H1 (cell line): ENCODE measurements around the gene ALPL. TPM values are rescaled to one million over a fixed set of nuclear protein-coding genes. Genes with fewer than 3 reads are reported as not detected.

ENCODE experiments used
- CTCF ChIA-PET: fragments of 300-600 bp; sonication (Branson Sonifier 250); formaldehyde crosslinking; loops from one replicate; lab custom pipeline; 2021; ENCODE audit not compliant: partially characterized antibody; lab: Charles Lee
- POLR2A ChIA-PET: fragments of 300-600 bp; sonication (Branson Sonifier 250); formaldehyde crosslinking; loops from one replicate; lab custom pipeline; 2021; ENCODE audit warnings: inconsistent platforms; ENCODE audit not compliant: partially characterized antibody; lab: Charles Lee
- DNase-seq, 2 experiments: peaks; one replicate each; pipeline versions ENCODE4 v3.0.0 to v3.0.0-alpha.2; 2010 to 2022; ENCODE audit warnings: low spot score in 2 of 2, low read depth in 1 of 2, mixed read lengths in 1 of 2
- FAIRE-seq: peaks from 2 replicates; lab custom pipeline; 2011; peaks lifted over from hg19 to GRCh38; lab: Jason Lieb, UNC
- H2AFZ ChIP-seq: 2 replicates; pipeline ENCODE4 v1.8.1; 2012; ENCODE audit warnings: low read length, inconsistent platforms
- H2AK5ac ChIP-seq: 2 replicates; pipeline ENCODE4 v1.6.1; 2013; ENCODE audit warnings: low read depth, low read length
- H2BK120ac ChIP-seq: replicated peaks from 2 replicates; pipeline ENCODE3; 2013; ENCODE audit warnings: low read depth, low read length, inconsistent platforms
- H2BK12ac ChIP-seq: 2 replicates; pipeline ENCODE4 v1.6.1; 2013; ENCODE audit warnings: low read depth, low read length
- H2BK15ac ChIP-seq: 2 replicates; pipeline ENCODE4 v1.6.1; 2013; ENCODE audit warnings: low read length
- H2BK20ac ChIP-seq: 2 replicates; pipeline ENCODE4 v1.6.1; 2013; ENCODE audit warnings: low read length
- H2BK5ac ChIP-seq: 2 replicates; pipeline ENCODE4 v1.6.1; 2013; ENCODE audit warnings: low read depth, low read length
- H3K14ac ChIP-seq: 2 replicates; pipeline ENCODE4 v1.6.1; 2013; ENCODE audit warnings: inconsistent platforms; ENCODE audit not compliant: insufficient read length
- H3K18ac ChIP-seq: 2 replicates; pipeline ENCODE4 v1.6.1; 2013; ENCODE audit warnings: low read length; ENCODE audit errors: extremely low read depth
- H3K23ac ChIP-seq: 2 replicates; pipeline ENCODE4 v1.6.1; 2013; ENCODE audit warnings: inconsistent platforms; ENCODE audit not compliant: insufficient read length
- H3K23me2 ChIP-seq: 2 replicates; pipeline ENCODE4 v1.6.1; 2013; ENCODE audit warnings: low read depth, low read length
- H3K27ac ChIP-seq: 2 replicates; pipeline ENCODE4 v1.6.1; 2011; ENCODE audit warnings: low read depth, low read length, inconsistent platforms
- H3K27me3 ChIP-seq, 4 experiments: replicated peaks in 1 of 4; 1 replicate in 1 of 4; 2 replicates in 3 of 4; pipeline versions ENCODE4 v1.6.1 to v1.8.1; 2011 to 2013; ENCODE audit warnings: low read length in 3 of 4, mild to moderate bottlenecking in 3 of 4, inconsistent platforms in 2 of 4, mixed read lengths in 2 of 4, moderate library complexity in 1 of 4; ENCODE audit not compliant: control insufficient read depth in 3 of 4, insufficient read depth in 3 of 4; ENCODE audit errors: extremely low read depth in 1 of 4
- H3K36me3 ChIP-seq, 4 experiments: 2 replicates each; pipeline versions ENCODE4 v1.6.1 to v1.8.1; 2011 to 2013; ENCODE audit warnings: mild to moderate bottlenecking in 4 of 4, low read length in 3 of 4, moderate library complexity in 2 of 4, control low read depth in 1 of 4, inconsistent platforms in 1 of 4; ENCODE audit not compliant: insufficient read depth in 4 of 4, control insufficient read depth in 2 of 4
- H3K4ac ChIP-seq: replicated peaks from 2 replicates; pipeline ENCODE3; 2013; ENCODE audit warnings: low read length, low read depth, mixed read lengths, inconsistent platforms; ENCODE audit not compliant: insufficient read length
- H3K4me1 ChIP-seq, 4 experiments: replicated peaks in 1 of 4; 1 replicate in 1 of 4; 2 replicates in 3 of 4; pipeline versions ENCODE4 v1.6.1 to v1.8.1; 2011 to 2013; ENCODE audit warnings: low read length in 3 of 4, inconsistent platforms in 2 of 4, mixed read lengths in 1 of 4; ENCODE audit not compliant: insufficient read depth in 4 of 4, control insufficient read depth in 3 of 4
- H3K4me2 ChIP-seq, 2 experiments: 2 replicates each; pipeline versions ENCODE4 v1.6.1 to v1.8.1; 2011 to 2013; ENCODE audit warnings: low read depth in 2 of 2, low read length in 2 of 2, control low read depth in 1 of 2, inconsistent platforms in 1 of 2, mild to moderate bottlenecking in 1 of 2; ENCODE audit not compliant: insufficient read depth in 1 of 2
- H3K4me3 ChIP-seq, 4 experiments: fragments of 200-600, 300-600 bp in 1 of 4; sonication (generic), shearing (Covaris generic), sonication (Bioruptor Twin) in 1 of 4; 2 replicates each; pipeline versions ENCODE4 v1.5.1 to v1.8.1; 2011 to 2016; ENCODE audit warnings: low read length in 4 of 4, low read depth in 3 of 4, control low read depth in 2 of 4, inconsistent platforms in 2 of 4, mild to moderate bottlenecking in 2 of 4, mixed read lengths in 1 of 4, moderate library complexity in 1 of 4; ENCODE audit not compliant: insufficient read depth in 2 of 4; ENCODE audit errors: extremely low read depth in 1 of 4
- H3K56ac ChIP-seq: replicated peaks from 2 replicates; pipeline ENCODE3; 2013; ENCODE audit warnings: low read depth, mild to moderate bottlenecking, mixed read lengths, low read length, inconsistent platforms; ENCODE audit not compliant: insufficient read length
- H3K79me1 ChIP-seq: 2 replicates; pipeline ENCODE4 v1.6.1; 2013; ENCODE audit warnings: low read depth, low read length, control low read depth
- H3K79me2 ChIP-seq, 2 experiments: 2 replicates each; pipeline versions ENCODE4 v1.6.1 to v1.8.1; 2012 to 2013; ENCODE audit warnings: low read length in 2 of 2, mild to moderate bottlenecking in 2 of 2, inconsistent platforms in 1 of 2; ENCODE audit not compliant: insufficient read depth in 2 of 2, control insufficient read depth in 1 of 2
- H3K9ac ChIP-seq, 4 experiments: replicated peaks in 1 of 4; 1 replicate in 1 of 4; 2 replicates in 3 of 4; pipeline versions ENCODE4 v1.6.1 to v1.8.1; 2011 to 2013; ENCODE audit warnings: low read depth in 3 of 4, low read length in 3 of 4, control low read depth in 2 of 4, mild to moderate bottlenecking in 2 of 4, moderate library complexity in 2 of 4, inconsistent platforms in 1 of 4; ENCODE audit errors: extremely low read depth in 1 of 4
- H3K9me3 ChIP-seq, 2 experiments: 2 replicates each; pipeline versions ENCODE4 v1.6.1 to v1.8.1; 2012 to 2013; ENCODE audit warnings: mild to moderate bottlenecking in 2 of 2, moderate library complexity in 2 of 2, control low read depth in 1 of 2, inconsistent platforms in 1 of 2, low read depth in 1 of 2, low read length in 1 of 2, mixed read lengths in 1 of 2; ENCODE audit not compliant: insufficient read depth in 2 of 2
- H4K20me1 ChIP-seq, 2 experiments: replicated peaks in 1 of 2; 2 replicates each; pipeline versions ENCODE3 to v1.8.1; 2011 to 2013; ENCODE audit warnings: inconsistent platforms in 2 of 2, low read length in 2 of 2, mild to moderate bottlenecking in 1 of 2; ENCODE audit not compliant: insufficient read depth in 2 of 2, control insufficient read depth in 1 of 2
- H4K5ac ChIP-seq: 2 replicates; pipeline ENCODE4 v1.6.1; 2013; ENCODE audit warnings: low read length, low read depth, mixed read lengths, inconsistent platforms; ENCODE audit not compliant: insufficient read length
- H4K8ac ChIP-seq: 2 replicates; pipeline ENCODE4 v1.8.0; 2013; ENCODE audit warnings: mild to moderate bottlenecking, moderate library complexity, low read length, inconsistent platforms; ENCODE audit not compliant: insufficient read depth; ENCODE audit errors: extremely low read depth
- H4K91ac ChIP-seq: replicated peaks from 2 replicates; pipeline ENCODE3; 2013; ENCODE audit warnings: low read length, mixed read lengths, inconsistent platforms; ENCODE audit not compliant: insufficient read length
- PHF8 ChIP-seq: fragments of 200-600 bp; sonication (generic); conservative IDR thresholded peaks from 2 replicates; pipeline ENCODE4 v1.7.1; 2012; ENCODE audit warnings: low read depth, mild to moderate bottlenecking, inconsistent platforms, low read length, moderate library complexity
- RNF2 ChIP-seq: fragments of 200-900, 300-1000 bp; sonication (generic); IDR thresholded peaks from 2 replicates; pipeline ENCODE4 v1.7.1; 2016; ENCODE audit warnings: borderline replicate concordance, low read depth, mild to moderate bottlenecking, antibody characterized with exemption, low read length; ENCODE audit not compliant: poor library complexity, severe bottlenecking; ENCODE audit errors: missing control alignments
- TCF12 ChIP-seq: IDR thresholded peaks from 2 replicates; pipeline ENCODE4 v1.6.1; 2011; ENCODE audit warnings: low read depth, mild to moderate bottlenecking, low read length
- WGBS, 2 experiments: shearing (Covaris generic) in 1 of 2; methylation state at CpG; one replicate each; pipeline versions ENCODE4 v1.1.6 to v1.1.7; 2013 to 2015; ENCODE audit warnings: low lambda C conversion rate in 2 of 2, mixed read lengths in 2 of 2, inconsistent platforms in 1 of 2, low coverage in 1 of 2, missing lambda C conversion rate in 1 of 2; ENCODE audit not compliant: insufficient replicate concordance in 2 of 2, insufficient coverage in 1 of 2, insufficient read length in 1 of 2; ENCODE audit errors: extremely low coverage in 1 of 2, missing lambda C conversion rate in 1 of 2; 5-methylcytosine and 5-hydroxymethylcytosine counted together
- polyA plus RNA-seq, 7 experiments: library from polyadenylated mRNA; depleted of rRNA in 3 of 7; stranded (reverse) in 5 of 7; unstranded in 2 of 7; fragments of >200 nt in 5 of 7; fragments of 200-250 nt in 2 of 7; gene quantifications; 1 replicate in 5 of 7; 2 replicates in 1 of 7; 4 replicates in 1 of 7; pipeline versions ENCODE4 v1.2.1 to v1.2.3, GENCODE V29; 2011 to 2013; ENCODE audit warnings: missing spikeins in 2 of 7, mixed read lengths in 2 of 7
- total RNA-seq: library from RNA; stranded (reverse); fragmentation: NEBNext Ultra II Directional; extraction: Animal tissue kit (Norgen Biotek cat#: 25700); gene quantifications from 2 replicates; pipeline ENCODE4 v1.2.1, GENCODE V29; 2021

Gene ALPL
- total and polyA plus RNA-seq, 2 of the 8 experiments (the other 6 are each of a cell fraction or from before 2014, with no cell fraction given): 175 to 362 TPM

GRCh38 chr1:21532496-21532895, 23.3 kb downstream of the ALPL start:
- Histone ChIP-seq H3K27me3 (no peaks in the 10 kb centered on the region), H3K79me1 (peaks cover 12% of the 10 kb centered on the region), H2AK5ac (no peak overlapping the region), H3K14ac (no peak overlapping the region), H3K4me1 (peaks cover 9 to 11% (median 9%) of the 10 kb centered on the region in 4 experiments), H3K4ac (no peak overlapping the region), H2AFZ (no peak overlapping the region), H4K5ac (no peak overlapping the region), H4K91ac (no peak overlapping the region), H3K18ac (no peak overlapping the region), H3K9me3 (no peaks in the 10 kb centered on the region), H2BK120ac (no peak overlapping the region), H4K20me1 (peaks cover 0 to 15% of the 10 kb centered on the region in 2 experiments), H3K56ac (no peak overlapping the region), H3K4me2 (no peak overlapping the region), H3K36me3 (peaks cover 0 to 2% (median 0%) of the 10 kb centered on the region in 4 experiments; a peak in 1 of 8 replicates), H4K8ac (no peak overlapping the region)
- DNase-seq: no peak
- WGBS, 2 experiments: 90% methylated on average over 3 of the region's 3 CpGs; no CpG with 5 or more reads in 1 of the 2 experiments
- POLR2A ChIA-PET: interaction anchor here (1.5 kb wide), 1 partner anchor 37 kb away, joined by 3 read pairs; no protein-coding TSS in a partner anchor
- FAIRE-seq: no peak
- TF ChIP-seq TCF12 (no peak), RNF2 (no peak), PHF8 (no peak)
- TF ChIP-seq, all 59 proteins: peak for 0
- Histone ChIP-seq H3K9ac (no peak overlapping the region), H2BK15ac (no peak overlapping the region), H3K27ac (no peak overlapping the region), H2BK5ac (no peak overlapping the region), H2BK12ac (no peak overlapping the region), H3K4me3 (no peak overlapping the region), H3K23ac (no peak overlapping the region), H3K23me2 (no peaks in the 10 kb centered on the region), H3K79me2 (peaks cover 0 to 48% of the 10 kb centered on the region in 2 experiments; a peak in 2 of 4 replicates), H2BK20ac (no peak overlapping the region)
- CTCF ChIA-PET: interaction anchor here (0.8 to 13.3 kb wide), 6 partner anchors 9 to 162 kb away, joined by 3 to 372 read pairs (median 5); partner anchors contain the start of gene ALPL
